Dedifferentiated amniotic fluid mesenchymal stem cell (primary cell): Measurements from ENCODE around the gene MTCL1.
"Not testable (repeated sequence)": the region's sequence is repeated elsewhere in the genome, so short reads cannot be mapped to it uniquely, and the experiment has no call there.

ENCODE experiments used
- DNase-seq: peaks from one replicate; pipeline ENCODE4 v3.0.0-alpha.2; 2016; ENCODE audit errors: extremely low spot score

The MTCL1 gene

GRCh38 chr18:8744038-8744437 lies 38.7 kb downstream of the MTCL1 start:
- DNase-seq: no peak

GRCh38 chr18:8744656-8745055 lies 39.3 kb downstream of the MTCL1 start:
- DNase-seq: no peak

GRCh38 chr18:8745355-8746014 lies 40.1 kb downstream of the MTCL1 start:
- no peak for DNase-seq

GRCh38 chr18:8747440-8747937 lies 42.1 kb downstream of the MTCL1 start:
- DNase-seq: peak; percentile 88

GRCh38 chr18:8749492-8749891 lies 44.1 kb downstream of the MTCL1 start:
- no peak for DNase-seq

GRCh38 chr18:8750954-8751415 lies 45.6 kb downstream of the MTCL1 start:
- DNase-seq: peak; percentile 76

GRCh38 chr18:8751692-8752091 lies 46.3 kb downstream of the MTCL1 start:
- DNase-seq: no peak

- peak; percentile 53 for DNase-seq
These were observed 47.0 kb downstream of the MTCL1 start for GRCh38 chr18:8752329-8752728.

- no peak for DNase-seq
These were observed 49.9 kb downstream of the MTCL1 start for GRCh38 chr18:8754995-8755960.

GRCh38 chr18:8756571-8756970 lies 51.2 kb downstream of the MTCL1 start:
- DNase-seq: no peak

- DNase-seq: no peak
These were observed 52.1 kb downstream of the MTCL1 start for GRCh38 chr18:8757396-8757997.

GRCh38 chr18:8758466-8758865 lies 53.1 kb downstream of the MTCL1 start:
- DNase-seq: no peak

- DNase-seq: no peak
These were observed 55.6 kb downstream of the MTCL1 start for GRCh38 chr18:8760984-8761383.

- not testable (repeated sequence) for DNase-seq
These were observed 56.2 kb downstream of the MTCL1 start for GRCh38 chr18:8761535-8761934.

GRCh38 chr18:8762968-8763367 lies 57.6 kb downstream of the MTCL1 start:
- no peak for DNase-seq

- DNase-seq: no peak
These were observed 58.3 kb downstream of the MTCL1 start for GRCh38 chr18:8763611-8764010.

GRCh38 chr18:8765783-8766463 lies 60.6 kb downstream of the MTCL1 start:
- no peak for DNase-seq

GRCh38 chr18:8766559-8767293 lies 61.4 kb downstream of the MTCL1 start:
- no peak for DNase-seq

- no peak for DNase-seq
These were observed 62.0 kb downstream of the MTCL1 start for GRCh38 chr18:8767340-8767739.

- DNase-seq: no peak
These were observed 64.2 kb downstream of the MTCL1 start for GRCh38 chr18:8769509-8770095.

GRCh38 chr18:8770657-8771056 lies 65.3 kb downstream of the MTCL1 start:
- DNase-seq: no peak
